Gastrocnemius medialis (tissue), 4 donors: ENCODE data around the gene ZNF79.

Source experiments
- POLR2A ChIP-seq, 2 donors: fragments of 450-650 bp; IDR thresholded peaks; one replicate each; pipeline ENCODE4 v1.6.1; 2017; ENCODE audit warnings: antibody characterized with exemption in 2 of 2, mild to moderate bottlenecking in 2 of 2, moderate library complexity in 2 of 2
- TF ChIP-seq, protein P1 (sequence below), 5 experiments: fragments of 450-650 bp in 3 of 5; fragments of 200-600 bp in 2 of 5; sonication (generic) in 2 of 5; IDR thresholded peaks in 4 of 5; conservative IDR thresholded peaks in 1 of 5; 1 replicate in 4 of 5; 2 replicates in 1 of 5; pipeline ENCODE4 v1.5.1; 2016 to 2019; ENCODE audit warnings: antibody characterized with exemption in 5 of 5, mild to moderate bottlenecking in 3 of 5, moderate library complexity in 3 of 5

DNA sequence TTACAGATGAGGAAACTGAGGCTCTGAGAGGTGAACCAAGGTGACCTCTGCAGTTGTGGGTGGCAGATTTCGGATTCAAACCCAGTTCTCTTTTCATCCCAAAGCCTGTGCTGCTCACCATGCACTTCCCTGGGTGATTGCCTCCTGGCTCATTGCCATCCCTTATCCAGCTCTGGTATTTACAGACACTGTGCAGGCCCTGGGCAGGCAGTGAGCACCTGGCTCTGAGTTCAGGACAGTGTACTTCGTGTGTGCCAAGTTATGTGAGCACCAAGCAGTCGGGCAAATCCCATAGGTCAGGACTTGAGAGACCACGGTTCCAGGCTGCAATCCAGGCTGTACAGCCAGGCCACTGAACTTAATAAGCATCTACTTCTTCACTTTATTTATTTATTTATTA, 28.5 kb downstream of the ZNF79 start:
- TF ChIP-seq, protein P1, sequence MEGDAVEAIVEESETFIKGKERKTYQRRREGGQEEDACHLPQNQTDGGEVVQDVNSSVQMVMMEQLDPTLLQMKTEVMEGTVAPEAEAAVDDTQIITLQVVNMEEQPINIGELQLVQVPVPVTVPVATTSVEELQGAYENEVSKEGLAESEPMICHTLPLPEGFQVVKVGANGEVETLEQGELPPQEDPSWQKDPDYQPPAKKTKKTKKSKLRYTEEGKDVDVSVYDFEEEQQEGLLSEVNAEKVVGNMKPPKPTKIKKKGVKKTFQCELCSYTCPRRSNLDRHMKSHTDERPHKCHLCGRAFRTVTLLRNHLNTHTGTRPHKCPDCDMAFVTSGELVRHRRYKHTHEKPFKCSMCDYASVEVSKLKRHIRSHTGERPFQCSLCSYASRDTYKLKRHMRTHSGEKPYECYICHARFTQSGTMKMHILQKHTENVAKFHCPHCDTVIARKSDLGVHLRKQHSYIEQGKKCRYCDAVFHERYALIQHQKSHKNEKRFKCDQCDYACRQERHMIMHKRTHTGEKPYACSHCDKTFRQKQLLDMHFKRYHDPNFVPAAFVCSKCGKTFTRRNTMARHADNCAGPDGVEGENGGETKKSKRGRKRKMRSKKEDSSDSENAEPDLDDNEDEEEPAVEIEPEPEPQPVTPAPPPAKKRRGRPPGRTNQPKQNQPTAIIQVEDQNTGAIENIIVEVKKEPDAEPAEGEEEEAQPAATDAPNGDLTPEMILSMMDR (IDR thresholded peaks at IDR 0.05 in 4 of 5, conservative IDR thresholded peaks at IDR 0.05 in 1 of 5): no peak
- TF ChIP-seq POLR2A (IDR thresholded peaks at IDR 0.05): no peak
